ENCODE data around the gene PRKG2. TPM values are rescaled to one million over a fixed set of nuclear protein-coding genes. Genes with fewer than 3 reads are reported as not detected.

The PRKG2 gene
- total RNA-seq, 1 experiment from 2014 or later, result 0.59 TPM

DNA sequence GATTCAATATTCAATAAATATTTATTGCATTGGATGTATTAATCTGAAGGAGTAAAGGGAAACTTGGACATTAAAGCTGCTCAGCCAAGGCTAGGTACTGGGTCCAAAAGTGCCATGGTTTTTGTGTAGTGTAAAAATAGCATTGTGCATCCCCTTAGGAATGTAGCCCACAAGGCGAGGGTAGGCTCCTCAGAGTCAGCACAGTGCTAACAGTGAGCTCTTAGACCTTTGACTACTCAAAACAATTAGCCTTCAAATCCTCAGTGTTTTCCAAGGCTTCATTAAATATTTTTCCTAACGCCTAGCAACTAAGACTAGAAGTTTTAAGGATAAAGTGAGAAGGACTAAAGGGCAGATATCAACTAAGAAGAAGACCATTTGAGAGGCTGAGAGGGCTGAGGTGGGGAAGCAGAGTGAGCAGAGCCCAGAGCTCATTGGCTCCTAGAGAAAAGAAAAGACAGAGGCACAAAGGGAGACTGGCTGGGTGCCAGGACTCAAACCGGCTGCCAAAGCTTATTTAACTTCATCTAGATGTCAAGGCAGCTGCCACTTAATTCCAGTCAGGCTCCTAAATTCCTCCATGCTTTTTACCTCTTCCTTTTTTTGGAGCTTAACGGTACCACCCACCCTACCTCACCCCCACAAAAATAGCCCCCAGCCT is 17.0 kb downstream of the PRKG2 start:
- Histone ChIP-seq H3K27me3 (ENCODE audit: control insufficient read depth, insufficient read depth, low read length) (no peaks in the 10 kb centered on the region), H3K27ac (ENCODE audit: low read length) (no peak overlapping the region), H3K4me1 (ENCODE audit: control insufficient read depth, insufficient read depth, low read length) (no peaks in the 10 kb centered on the region), H3K4me3 (ENCODE audit: low read depth in 2 of 2, low read length in 2 of 2) (no peak overlapping the region), H3K9me3 (ENCODE audit: control insufficient read depth, insufficient read depth, low read depth, low read length) (no peaks in the 10 kb centered on the region), H3K36me3 (ENCODE audit: control insufficient read depth, insufficient read depth, low read length) (no peaks in the 10 kb centered on the region; the same call in 1 of the 2 replicates)
- ChIA-PET CTCF (no interaction called here), POLR2A (no interaction called here)
- intact Hi-C loops (cut with micrococcal nuclease; ENCODE audit: unreplicated experiment), result no loop called here
- in situ Hi-C loops (cut with HindIII; ENCODE audit: low pct_unique_long_range_greater_than_20kb, low sequenced_read_pairs), result no loop called here
- no TSS peak for BruUV-seq (replicated peaks)
- ATAC-seq, result no peak
- no peak for DNase-seq (ENCODE audit: low read depth, low spot score)
- TF ChIP-seq SIN3A (IDR thresholded peaks at IDR 0.05; ENCODE audit: borderline replicate concordance, insufficient read depth, low read depth, low read length) (no peak), TCF7L2 (IDR thresholded peaks at IDR 0.05; ENCODE audit: low read depth, low read length) (no peak), POLR2AphosphoS5 (IDR thresholded peaks at IDR 0.05; ENCODE audit: low read depth, low read length) (no peak), CTCF (IDR thresholded peaks at IDR 0.05) (no peak), REST (IDR thresholded peaks at IDR 0.05; ENCODE audit: insufficient read depth in 1 of 2, low read depth in 2 of 2, low read length in 1 of 2) (no peak)

DNA sequence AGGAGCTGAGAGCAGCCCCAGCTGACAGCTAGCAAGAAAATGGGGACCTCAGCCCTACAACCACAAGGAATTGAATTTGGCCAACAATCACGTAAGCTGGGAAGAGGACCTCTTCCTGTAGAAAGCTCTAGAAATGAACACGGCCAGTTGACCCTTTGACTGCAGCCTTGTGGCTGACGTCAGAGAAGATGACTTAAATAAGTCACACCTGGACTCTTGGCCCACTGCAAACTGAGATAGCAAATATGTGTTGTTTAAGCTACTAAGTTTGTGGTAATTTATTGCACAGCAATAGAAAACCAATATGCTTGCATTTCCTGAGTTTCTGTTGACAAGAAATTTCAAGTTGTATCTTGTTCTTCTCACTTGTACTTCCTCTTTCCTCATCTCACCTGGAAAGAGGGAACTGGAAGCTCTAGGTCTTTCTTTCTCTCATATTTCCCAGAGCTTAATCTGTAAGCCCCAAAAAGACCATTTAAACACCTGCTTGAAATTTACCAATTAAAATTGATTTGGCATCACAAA is 18.8 kb downstream of the PRKG2 start:
- Histone ChIP-seq H3K4me1 (ENCODE audit: control insufficient read depth, insufficient read depth, low read length) (no peaks in the 10 kb centered on the region), H3K27ac (ENCODE audit: low read length) (no peak overlapping the region), H3K9me3 (ENCODE audit: control insufficient read depth, insufficient read depth, low read depth, low read length) (no peaks in the 10 kb centered on the region), H3K36me3 (ENCODE audit: control insufficient read depth, insufficient read depth, low read length) (no peaks in the 10 kb centered on the region), H3K27me3 (ENCODE audit: control insufficient read depth, insufficient read depth, low read length) (no peaks in the 10 kb centered on the region), H3K4me3 (ENCODE audit: low read depth in 2 of 2, low read length in 2 of 2) (no peak overlapping the region)
- intact Hi-C loops (cut with micrococcal nuclease; ENCODE audit: unreplicated experiment), result no loop called here
- ATAC-seq, result no peak
- ChIA-PET CTCF (no interaction called here), POLR2A (no interaction called here)
- DNase-seq (ENCODE audit: low read depth, low spot score), result no peak
- in situ Hi-C loops (cut with HindIII; ENCODE audit: low pct_unique_long_range_greater_than_20kb, low sequenced_read_pairs), result no loop called here
- TF ChIP-seq CTCF (IDR thresholded peaks at IDR 0.05) (no peak), REST (IDR thresholded peaks at IDR 0.05; ENCODE audit: insufficient read depth in 1 of 2, low read depth in 2 of 2, low read length in 1 of 2) (no peak), POLR2AphosphoS5 (IDR thresholded peaks at IDR 0.05; ENCODE audit: low read depth, low read length) (no peak), SIN3A (IDR thresholded peaks at IDR 0.05; ENCODE audit: borderline replicate concordance, insufficient read depth, low read depth, low read length) (no peak), TCF7L2 (IDR thresholded peaks at IDR 0.05; ENCODE audit: low read depth, low read length) (no peak)
- BruUV-seq (replicated peaks), result no TSS peak
